BJ (cell line): ENCODE measurements around the gene STH. TPM values are rescaled to one million over a fixed set of nuclear protein-coding genes. Genes with fewer than 3 reads are reported as not detected.

Source experiments
- CTCF ChIA-PET: fragments of 350-600 bp; formaldehyde crosslinking; extraction: SDS; loops from one replicate; lab custom pipeline; 2021; ENCODE audit warnings: antibody characterized with exemption, inconsistent platforms; lab: Yijun Ruan, JAX
- POLR2A ChIA-PET: fragments of 300-600 bp; sonication (Branson Sonifier 250); formaldehyde crosslinking; extraction: SDS; loops from one replicate; lab custom pipeline; 2021; ENCODE audit warnings: antibody characterized with exemption; lab: Charles Lee
- DNase-seq: peaks from one replicate; pipeline ENCODE4 v3.0.0-alpha.2; 2011; ENCODE audit warnings: low read depth
- H3K27me3 ChIP-seq: 2 replicates; pipeline ENCODE4 v1.6.0; 2011; ENCODE audit warnings: low read length; ENCODE audit not compliant: control insufficient read depth, insufficient read depth
- H3K36me3 ChIP-seq: 2 replicates; pipeline ENCODE4 v1.5.1; 2011; ENCODE audit warnings: low read length; ENCODE audit not compliant: control insufficient read depth, insufficient read depth
- H3K4me3 ChIP-seq: 2 replicates; pipeline ENCODE4 v1.5.1; 2011; ENCODE audit warnings: low read depth, mild to moderate bottlenecking, control low read depth, low read length
- CTCF ChIP-seq: IDR thresholded peaks from 2 replicates; pipeline ENCODE4 v1.5.1; 2011; ENCODE audit warnings: low read depth, mild to moderate bottlenecking, control low read depth, inconsistent platforms, low read length, moderate library complexity; ENCODE audit not compliant: insufficient read depth
- polyA minus RNA-seq: library from RNA; depleted of rRNA, polyadenylated mRNA; stranded (reverse); fragments of >200 nt; gene quantifications from 2 replicates; pipeline ENCODE4 v1.2.3, GENCODE V29; 2011; rRNA and poly(A)+ RNA removed
- polyA plus RNA-seq: library from polyadenylated mRNA; depleted of rRNA; stranded (reverse); fragments of >200 nt; gene quantifications from 2 replicates; pipeline ENCODE4 v1.2.3, GENCODE V29; 2011; rRNA removed

STH gene
- not detected in 2 replicates for polyA plus RNA-seq
- polyA minus RNA-seq, result not detected in 2 replicates

- POLR2A ChIA-PET, result no interaction called here
- CTCF ChIA-PET, result interaction anchor here (1.0 to 6.4 kb wide), 4 partner anchors 44 to 288 kb away, joined by 3 to 31 read pairs (median 5); no protein-coding TSS in a partner anchor
- TF ChIP-seq CTCF, result no peak
- Histone ChIP-seq H3K27me3 (no peaks in the 10 kb centered on the region), H3K36me3 (no peaks in the 10 kb centered on the region), H3K4me3 (no peak within 1 kb of the TSS)
- no peak for DNase-seq
These were observed at the start of gene STH for GRCh38 chr17:45998987-45999899. Gene STH (plus strand): TSS chr17:45999250. CDS start chr17:45999280, 30 bp downstream.

GRCh38 chr17:45949755-45950320 lies 49.2 kb upstream of the STH start:
- no peak for DNase-seq
- TF ChIP-seq CTCF, result no peak
- H3K36me3 ChIP-seq, result no peaks in the 10 kb centered on the region
- peaks cover 7% of the 10 kb centered on the region for H3K27me3 ChIP-seq
- CTCF ChIA-PET, result interaction anchor here (0.5 to 3.9 kb wide), 15 partner anchors 8 to 67 kb away, joined by 3 to 19 read pairs (median 4); no protein-coding TSS in a partner anchor
- POLR2A ChIA-PET, result no interaction called here
- H3K4me3 ChIP-seq, result no peak overlapping the region

GRCh38 chr17:45950888-45951287 lies 48.2 kb upstream of the STH start:
- POLR2A ChIA-PET, result no interaction called here
- DNase-seq, result no peak

GRCh38 chr17:45951403-45951802 lies 47.6 kb upstream of the STH start:
- Histone ChIP-seq H3K4me3 (no peak overlapping the region), H3K36me3 (no peaks in the 10 kb centered on the region), H3K27me3 (peaks cover 7% of the 10 kb centered on the region)
- DNase-seq, result no peak
- TF ChIP-seq CTCF, result no peak
- ChIA-PET CTCF (no interaction called here), POLR2A (no interaction called here)

More at GRCh38 chr17:45950888-45951287, 48.2 kb upstream of the STH start:
- Histone ChIP-seq H3K27me3 (peaks cover 7% of the 10 kb centered on the region), H3K36me3 (no peaks in the 10 kb centered on the region), H3K4me3 (no peak overlapping the region)
- no peak for TF ChIP-seq CTCF
- CTCF ChIA-PET, result no interaction called here

GRCh38 chr17:45951941-45952340 lies 47.1 kb upstream of the STH start:
- Histone ChIP-seq H3K36me3 (no peaks in the 10 kb centered on the region), H3K4me3 (no peak overlapping the region), H3K27me3 (peaks cover 7% of the 10 kb centered on the region)
- no peak for DNase-seq
- ChIA-PET POLR2A (no interaction called here), CTCF (no interaction called here)
- no peak for TF ChIP-seq CTCF
